Stimulated activated naive CD8-positive, alpha-beta T cell treated with anti-CD3 and anti-CD28 coated beads, Interleukin-15, Interleukin-2, amounts not matched to agents 100 ng/mL and 50 ng/mL, for 24 hours (primary cell): ENCODE data around the gene CEP112.
"Not testable (repeated sequence)": the region's sequence is repeated elsewhere in the genome, so short reads cannot be mapped to it uniquely, and the experiment has no call there.

Experiments
- H3K27ac Mint-ChIP-seq: one replicate; pipeline ENCODE4 v1.8.0; 2021; ENCODE audit warnings: mild to moderate bottlenecking, mixed read lengths
- H3K27me3 Mint-ChIP-seq: one replicate; pipeline ENCODE4 v1.8.0; 2021; ENCODE audit warnings: mixed read lengths
- H3K36me3 Mint-ChIP-seq: one replicate; pipeline ENCODE4 v1.8.0; 2021; ENCODE audit warnings: low read depth, mixed read lengths
- H3K4me1 Mint-ChIP-seq: one replicate; pipeline ENCODE4 v1.8.0; 2021; ENCODE audit warnings: low read depth, mixed read lengths
- H3K4me3 Mint-ChIP-seq: one replicate; pipeline ENCODE4 v1.8.0; 2021; ENCODE audit warnings: mild to moderate bottlenecking, mixed read lengths
- H3K9me3 Mint-ChIP-seq: one replicate; pipeline ENCODE4 v1.8.0; 2021; ENCODE audit warnings: mixed read lengths

The CEP112 gene

GRCh38 chr17:66184392-66184791 lies 7.5 kb downstream of the CEP112 start:
- H3K4me3 Mint-ChIP-seq = no peak overlapping the region

GRCh38 chr17:66183529-66183928 lies 8.4 kb downstream of the CEP112 start:
- peaks cover 4% of the 10 kb centered on the region for H3K9me3 Mint-ChIP-seq
- H3K27ac Mint-ChIP-seq = no peak overlapping the region
- H3K36me3 Mint-ChIP-seq = no peaks in the 10 kb centered on the region
- H3K4me3 Mint-ChIP-seq = no peak overlapping the region
- no peaks in the 10 kb centered on the region for H3K4me1 Mint-ChIP-seq
- H3K27me3 Mint-ChIP-seq = peaks cover 3% of the 10 kb centered on the region

More at GRCh38 chr17:66184392-66184791, 7.5 kb downstream of the CEP112 start:
- Mint-ChIP-seq H3K27ac (no peak overlapping the region), H3K36me3 (no peaks in the 10 kb centered on the region), H3K9me3 (peaks cover 4% of the 10 kb centered on the region), H3K27me3 (peaks cover 3% of the 10 kb centered on the region), H3K4me1 (no peaks in the 10 kb centered on the region)

GRCh38 chr17:66178642-66179041 lies 13.3 kb downstream of the CEP112 start:
- H3K4me1 Mint-ChIP-seq = no peaks in the 10 kb centered on the region
- no peaks in the 10 kb centered on the region for H3K36me3 Mint-ChIP-seq
- H3K9me3 Mint-ChIP-seq = no peaks in the 10 kb centered on the region
- no peaks in the 10 kb centered on the region for H3K27me3 Mint-ChIP-seq
- no peak overlapping the region for H3K27ac Mint-ChIP-seq
- no peak overlapping the region for H3K4me3 Mint-ChIP-seq

- Mint-ChIP-seq H3K9me3 (no peaks in the 10 kb centered on the region), H3K27ac (no peak overlapping the region), H3K36me3 (no peaks in the 10 kb centered on the region), H3K27me3 (no peaks in the 10 kb centered on the region), H3K4me1 (no peaks in the 10 kb centered on the region), H3K4me3 (no peak overlapping the region)
Measured at GRCh38 chr17:66177048-66177447, 14.9 kb downstream of the CEP112 start.

- no peaks in the 10 kb centered on the region for H3K9me3 Mint-ChIP-seq
- no peaks in the 10 kb centered on the region for H3K36me3 Mint-ChIP-seq
- no peak overlapping the region for H3K4me3 Mint-ChIP-seq
Measured at GRCh38 chr17:66175892-66176291, 16.0 kb downstream of the CEP112 start.

GRCh38 chr17:66172691-66173223 lies 19.2 kb downstream of the CEP112 start:
- Mint-ChIP-seq H3K36me3 (no peaks in the 10 kb centered on the region), H3K4me3 (no peak overlapping the region), H3K27me3 (no peaks in the 10 kb centered on the region), H3K9me3 (no peaks in the 10 kb centered on the region), H3K27ac (no peak overlapping the region), H3K4me1 (no peaks in the 10 kb centered on the region)

More at GRCh38 chr17:66175892-66176291, 16.0 kb downstream of the CEP112 start:
- Mint-ChIP-seq H3K27me3 (no peaks in the 10 kb centered on the region), H3K4me1 (no peaks in the 10 kb centered on the region), H3K27ac (no peak overlapping the region)

- Mint-ChIP-seq H3K27ac (no peak overlapping the region), H3K27me3 (no peaks in the 10 kb centered on the region), H3K4me1 (no peaks in the 10 kb centered on the region), H3K36me3 (no peaks in the 10 kb centered on the region), H3K4me3 (no peak overlapping the region), H3K9me3 (no peaks in the 10 kb centered on the region)
Measured at GRCh38 chr17:66172144-66172543, 19.8 kb downstream of the CEP112 start.

- Mint-ChIP-seq H3K36me3 (no peaks in the 10 kb centered on the region), H3K4me1 (no peaks in the 10 kb centered on the region), H3K4me3 (no peak overlapping the region), H3K9me3 (no peaks in the 10 kb centered on the region), H3K27ac (no peak overlapping the region), H3K27me3 (no peaks in the 10 kb centered on the region)
Measured at GRCh38 chr17:66171692-66172091, 20.2 kb downstream of the CEP112 start.

- Mint-ChIP-seq H3K36me3 (no peaks in the 10 kb centered on the region), H3K4me1 (no peaks in the 10 kb centered on the region), H3K27ac (no peak overlapping the region), H3K27me3 (no peaks in the 10 kb centered on the region), H3K9me3 (no peaks in the 10 kb centered on the region), H3K4me3 (no peak overlapping the region)
Measured at GRCh38 chr17:66171172-66171571, 20.8 kb downstream of the CEP112 start.

- H3K27ac Mint-ChIP-seq = no peak overlapping the region
Measured at GRCh38 chr17:66169839-66170238, 22.1 kb downstream of the CEP112 start.

GRCh38 chr17:66167189-66167815 lies 24.6 kb downstream of the CEP112 start:
- no peaks in the 10 kb centered on the region for H3K27me3 Mint-ChIP-seq
- H3K4me1 Mint-ChIP-seq = no peaks in the 10 kb centered on the region
- no peak overlapping the region for H3K4me3 Mint-ChIP-seq
- H3K36me3 Mint-ChIP-seq = no peaks in the 10 kb centered on the region
- no peaks in the 10 kb centered on the region for H3K9me3 Mint-ChIP-seq
- no peak overlapping the region for H3K27ac Mint-ChIP-seq

More at GRCh38 chr17:66169839-66170238, 22.1 kb downstream of the CEP112 start:
- Mint-ChIP-seq H3K4me3 (no peak overlapping the region), H3K36me3 (no peaks in the 10 kb centered on the region), H3K4me1 (no peaks in the 10 kb centered on the region), H3K27me3 (no peaks in the 10 kb centered on the region), H3K9me3 (no peaks in the 10 kb centered on the region)

GRCh38 chr17:66165537-66166123 lies 26.3 kb downstream of the CEP112 start:
- Mint-ChIP-seq H3K9me3 (no peaks in the 10 kb centered on the region), H3K4me3 (no peak overlapping the region), H3K4me1 (peaks cover 4% of the 10 kb centered on the region), H3K27me3 (no peaks in the 10 kb centered on the region), H3K27ac (no peak overlapping the region), H3K36me3 (no peaks in the 10 kb centered on the region)

- H3K4me3 Mint-ChIP-seq, H3K9me3 Mint-ChIP-seq, H3K4me1 Mint-ChIP-seq, H3K27ac Mint-ChIP-seq, H3K36me3 Mint-ChIP-seq, H3K27me3 Mint-ChIP-seq: not testable (repeated sequence)
Measured at GRCh38 chr17:66155055-66155454, 36.9 kb downstream of the CEP112 start.

GRCh38 chr17:66152756-66153155 lies 39.2 kb downstream of the CEP112 start:
- Mint-ChIP-seq H3K4me3 (no peak overlapping the region), H3K27me3 (no peaks in the 10 kb centered on the region), H3K4me1 (peaks cover 10% of the 10 kb centered on the region), H3K36me3 (no peaks in the 10 kb centered on the region), H3K9me3 (no peaks in the 10 kb centered on the region), H3K27ac (no peak overlapping the region)

GRCh38 chr17:66150708-66151107 lies 41.2 kb downstream of the CEP112 start:
- no peaks in the 10 kb centered on the region for H3K27me3 Mint-ChIP-seq
- peaks cover 10% of the 10 kb centered on the region for H3K4me1 Mint-ChIP-seq
- no peaks in the 10 kb centered on the region for H3K36me3 Mint-ChIP-seq
- H3K27ac Mint-ChIP-seq = no peak overlapping the region
- H3K4me3 Mint-ChIP-seq = no peak overlapping the region
- H3K9me3 Mint-ChIP-seq = no peaks in the 10 kb centered on the region

GRCh38 chr17:66149562-66149961 lies 42.4 kb downstream of the CEP112 start:
- Mint-ChIP-seq H3K36me3 (no peaks in the 10 kb centered on the region), H3K27me3 (no peaks in the 10 kb centered on the region), H3K4me1 (peaks cover 10% of the 10 kb centered on the region), H3K4me3 (no peak overlapping the region), H3K27ac (no peak overlapping the region), H3K9me3 (no peaks in the 10 kb centered on the region)
